ENCODE results near the gene SEC14L3. TPM values are rescaled to one million over a fixed set of nuclear protein-coding genes. Genes with fewer than 3 reads are reported as not detected.

The SEC14L3 gene
- total RNA-seq, 1 experiment from 2014 or later: not detected

DNA sequence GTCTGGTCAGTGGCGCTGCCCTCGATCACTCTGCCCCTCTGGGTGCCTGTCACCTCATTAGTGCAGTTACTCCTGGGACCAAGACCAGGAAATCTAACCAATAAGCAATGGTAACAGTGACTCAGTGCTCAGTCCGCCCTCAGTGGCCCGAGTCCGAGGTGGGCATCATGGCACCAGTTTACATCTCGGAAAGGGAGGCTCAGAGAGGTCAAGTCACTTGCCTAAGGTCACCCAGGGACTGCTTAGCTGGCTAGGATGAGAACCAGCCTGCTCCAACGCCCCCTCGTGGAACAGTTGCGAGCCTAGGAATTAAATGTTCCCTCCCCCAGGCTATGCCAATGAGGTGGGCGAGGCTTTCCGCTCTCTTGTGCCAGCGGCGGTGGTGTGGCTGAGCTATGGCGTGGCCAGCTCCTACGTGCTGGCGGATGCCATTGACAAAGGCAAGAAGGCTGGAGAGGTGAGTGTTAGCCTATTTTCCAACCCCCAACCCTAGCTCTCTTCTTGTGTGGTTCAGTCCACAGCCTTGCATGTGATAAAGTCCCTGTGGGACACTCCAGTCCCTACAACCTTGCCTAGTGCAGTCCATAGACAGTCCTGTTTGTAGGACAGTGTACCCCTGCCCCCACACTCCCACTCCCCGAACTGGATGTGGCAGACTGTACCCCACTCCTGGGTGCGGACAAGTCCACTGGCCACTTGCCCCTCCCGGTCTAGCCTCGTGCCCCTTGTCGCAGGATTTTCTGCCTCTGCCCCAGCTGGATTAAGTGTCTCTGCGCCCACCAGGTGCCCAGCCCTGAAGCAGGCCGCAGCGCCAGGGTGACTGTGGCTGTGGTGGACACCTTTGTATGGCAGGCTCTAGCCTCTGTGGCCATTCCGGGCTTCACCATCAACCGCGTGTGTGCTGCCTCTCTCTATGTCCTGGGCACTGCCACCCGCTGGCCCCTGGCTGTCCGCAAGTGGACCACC lies 45.1 kb downstream of the SEC14L3 start:
- no peak for TF ChIP-seq ZNF263 (CRISPR knock-in tag; IDR thresholded peaks at IDR 0.05; ENCODE audit: low read depth)
- no peak for TF ChIP-seq JAZF1 (CRISPR knock-in tag; IDR thresholded peaks at IDR 0.05)
- 0 out of 2 replicates have a peak, but pooled peaks have one; percentile 22 for TF ChIP-seq SP1 (CRISPR knock-in tag; conservative IDR thresholded peaks at IDR 0.05)
- TF ChIP-seq FOXP4 (CRISPR knock-in tag; IDR thresholded peaks at IDR 0.05): 0 out of 2 replicates have a peak, but pooled peaks have one; percentile 5
- TF ChIP-seq, protein P1, sequence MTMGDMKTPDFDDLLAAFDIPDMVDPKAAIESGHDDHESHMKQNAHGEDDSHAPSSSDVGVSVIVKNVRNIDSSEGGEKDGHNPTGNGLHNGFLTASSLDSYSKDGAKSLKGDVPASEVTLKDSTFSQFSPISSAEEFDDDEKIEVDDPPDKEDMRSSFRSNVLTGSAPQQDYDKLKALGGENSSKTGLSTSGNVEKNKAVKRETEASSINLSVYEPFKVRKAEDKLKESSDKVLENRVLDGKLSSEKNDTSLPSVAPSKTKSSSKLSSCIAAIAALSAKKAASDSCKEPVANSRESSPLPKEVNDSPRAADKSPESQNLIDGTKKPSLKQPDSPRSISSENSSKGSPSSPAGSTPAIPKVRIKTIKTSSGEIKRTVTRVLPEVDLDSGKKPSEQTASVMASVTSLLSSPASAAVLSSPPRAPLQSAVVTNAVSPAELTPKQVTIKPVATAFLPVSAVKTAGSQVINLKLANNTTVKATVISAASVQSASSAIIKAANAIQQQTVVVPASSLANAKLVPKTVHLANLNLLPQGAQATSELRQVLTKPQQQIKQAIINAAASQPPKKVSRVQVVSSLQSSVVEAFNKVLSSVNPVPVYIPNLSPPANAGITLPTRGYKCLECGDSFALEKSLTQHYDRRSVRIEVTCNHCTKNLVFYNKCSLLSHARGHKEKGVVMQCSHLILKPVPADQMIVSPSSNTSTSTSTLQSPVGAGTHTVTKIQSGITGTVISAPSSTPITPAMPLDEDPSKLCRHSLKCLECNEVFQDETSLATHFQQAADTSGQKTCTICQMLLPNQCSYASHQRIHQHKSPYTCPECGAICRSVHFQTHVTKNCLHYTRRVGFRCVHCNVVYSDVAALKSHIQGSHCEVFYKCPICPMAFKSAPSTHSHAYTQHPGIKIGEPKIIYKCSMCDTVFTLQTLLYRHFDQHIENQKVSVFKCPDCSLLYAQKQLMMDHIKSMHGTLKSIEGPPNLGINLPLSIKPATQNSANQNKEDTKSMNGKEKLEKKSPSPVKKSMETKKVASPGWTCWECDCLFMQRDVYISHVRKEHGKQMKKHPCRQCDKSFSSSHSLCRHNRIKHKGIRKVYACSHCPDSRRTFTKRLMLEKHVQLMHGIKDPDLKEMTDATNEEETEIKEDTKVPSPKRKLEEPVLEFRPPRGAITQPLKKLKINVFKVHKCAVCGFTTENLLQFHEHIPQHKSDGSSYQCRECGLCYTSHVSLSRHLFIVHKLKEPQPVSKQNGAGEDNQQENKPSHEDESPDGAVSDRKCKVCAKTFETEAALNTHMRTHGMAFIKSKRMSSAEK (CRISPR knock-in tag; IDR thresholded peaks at IDR 0.05; ENCODE audit: borderline replicate concordance): no peak
- no peak for TF ChIP-seq NR2C2 (CRISPR knock-in tag; IDR thresholded peaks at IDR 0.05)
- no peak for TF ChIP-seq NFE2L1 (CRISPR knock-in tag; IDR thresholded peaks at IDR 0.05)
- 0 out of 2 replicates have a peak, but pooled peaks have one; percentile 34 for TF ChIP-seq ZBTB21 (CRISPR knock-in tag; IDR thresholded peaks at IDR 0.05; ENCODE audit: borderline replicate concordance)
- TF ChIP-seq, protein P2, sequence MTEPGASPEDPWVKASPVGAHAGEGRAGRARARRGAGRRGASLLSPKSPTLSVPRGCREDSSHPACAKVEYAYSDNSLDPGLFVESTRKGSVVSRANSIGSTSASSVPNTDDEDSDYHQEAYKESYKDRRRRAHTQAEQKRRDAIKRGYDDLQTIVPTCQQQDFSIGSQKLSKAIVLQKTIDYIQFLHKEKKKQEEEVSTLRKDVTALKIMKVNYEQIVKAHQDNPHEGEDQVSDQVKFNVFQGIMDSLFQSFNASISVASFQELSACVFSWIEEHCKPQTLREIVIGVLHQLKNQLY (CRISPR knock-in tag; IDR thresholded peaks at IDR 0.05): no peak
- TF ChIP-seq MXD4 (CRISPR knock-in tag; IDR thresholded peaks at IDR 0.05; ENCODE audit: borderline replicate concordance): no peak
- TF ChIP-seq CTCF (IDR thresholded peaks at IDR 0.05): 0 out of 2 replicates have a peak, but pooled peaks have one; percentile 26
- TF ChIP-seq ZNF232 (CRISPR knock-in tag; IDR thresholded peaks at IDR 0.05): no peak
- no peak for TF ChIP-seq SMAD3 (CRISPR knock-in tag; IDR thresholded peaks at IDR 0.05; ENCODE audit: borderline replicate concordance)
- TF ChIP-seq, protein P3, sequence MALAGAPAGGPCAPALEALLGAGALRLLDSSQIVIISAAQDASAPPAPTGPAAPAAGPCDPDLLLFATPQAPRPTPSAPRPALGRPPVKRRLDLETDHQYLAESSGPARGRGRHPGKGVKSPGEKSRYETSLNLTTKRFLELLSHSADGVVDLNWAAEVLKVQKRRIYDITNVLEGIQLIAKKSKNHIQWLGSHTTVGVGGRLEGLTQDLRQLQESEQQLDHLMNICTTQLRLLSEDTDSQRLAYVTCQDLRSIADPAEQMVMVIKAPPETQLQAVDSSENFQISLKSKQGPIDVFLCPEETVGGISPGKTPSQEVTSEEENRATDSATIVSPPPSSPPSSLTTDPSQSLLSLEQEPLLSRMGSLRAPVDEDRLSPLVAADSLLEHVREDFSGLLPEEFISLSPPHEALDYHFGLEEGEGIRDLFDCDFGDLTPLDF (CRISPR knock-in tag; IDR thresholded peaks at IDR 0.05): no peak
- TF ChIP-seq, protein P4, sequence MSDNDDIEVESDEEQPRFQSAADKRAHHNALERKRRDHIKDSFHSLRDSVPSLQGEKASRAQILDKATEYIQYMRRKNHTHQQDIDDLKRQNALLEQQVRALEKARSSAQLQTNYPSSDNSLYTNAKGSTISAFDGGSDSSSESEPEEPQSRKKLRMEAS (CRISPR knock-in tag; IDR thresholded peaks at IDR 0.05): peak; percentile 44
- TF ChIP-seq GTF2I (CRISPR knock-in tag; conservative IDR thresholded peaks at IDR 0.05): no peak; the same call in 1 of the 2 replicates
- peak; percentile 88 for DNase-seq (ENCODE audit: low spot score)
- CTCF ChIA-PET: interaction anchor here (0.5 to 6.3 kb wide), 29 partner anchors 9 to 1453 kb away, joined by 3 to 149 read pairs (median 5); partner anchors contain the start of genes CASTOR1, GAL3ST1, PES1 and RNF215
- Mint-ChIP-seq H3K27ac (peak overlapping the region; percentile 42), H3K4me1 (peaks cover 33% of the 10 kb centered on the region), H3K27me3 (ENCODE audit: low read depth) (no peaks in the 10 kb centered on the region; the same call in 1 of the 2 replicates), H3K36me3 (peaks cover 20% of the 10 kb centered on the region), H3K4me3 (peak overlapping the region; percentile 83), H3K9me3 (no peaks in the 10 kb centered on the region)
- ATAC-seq: peak; percentile 40
- POLR2A ChIA-PET: interaction anchor here (0.7 to 1.0 kb wide), 3 partner anchors 36 to 102 kb away, joined by 3 to 4 read pairs (median 3); partner anchors contain the start of gene RNF215

All from WTC11 (cell line).